ENCODE measurements around the gene MLLT3. TPM values are rescaled to one million over a fixed set of nuclear protein-coding genes. Genes with fewer than 3 reads are reported as not detected.

MLLT3 gene
- total RNA-seq, 2 experiments from 2014 or later = 70.2 to 74.7 TPM

- no peaks in the 10 kb centered on the region for H3K27me3 Mint-ChIP-seq
- peaks cover 37% of the 10 kb centered on the region for H3K9me3 Mint-ChIP-seq
- H3K36me3 Mint-ChIP-seq (ENCODE audit: low read depth) = peaks cover 19% of the 10 kb centered on the region
- ChIA-PET POLR2A (no interaction called here), CTCF (no interaction called here)
- H3K4me3 Mint-ChIP-seq = no peak overlapping the region
- H3K4me1 Mint-ChIP-seq = peaks cover 4% of the 10 kb centered on the region
- no peak for DNase-seq
- H3K27ac Mint-ChIP-seq = no peak overlapping the region
These were observed 330.3 kb downstream of the MLLT3 start for GRCh38 chr9:20292002-20292401.

Small RNA genes within 50 kb of the gene (microRNA-seq; reads per million reads assigned to microRNA genes)
- gene MIR4473 (ENCODE audit: borderline microRNAs expressed, borderline replicate concordance) = 60.3 reads per million, percentile 65 among the genes with 10 or more reads in this experiment
- 11.8 reads per million, percentile 42 among the genes with 10 or more reads in this experiment for gene MIR4474 (ENCODE audit: borderline microRNAs expressed, borderline replicate concordance)

Other genes with a start within 250 kb of the MLLT3 start
- 10 to 100 TPM; 31.4 to 32.1 TPM for gene FOCAD, start 61.8 kb upstream of the MLLT3 start, total RNA-seq

Measured in activated CD4-positive, alpha-beta T cell treated with anti-CD3 and anti-CD28 coated beads, Interleukin-2, amount 10 ng/mL, durations not matched to agents 7 days and 5 days (primary cell).